HUDEP-2 (cell line): ENCODE measurements around the gene BCAN.
"Not testable (repeated sequence)": the region's sequence is repeated elsewhere in the genome, so short reads cannot be mapped to it uniquely, and the experiment has no call there.

Experiments used
- DNase-seq, 76 experiments: peaks; one replicate each; lab custom pipeline; 2025; ENCODE audit not compliant: unreplicated experiment in 76 of 76; lab: John Stamatoyannopoulos, UW

The BCAN gene

DNA sequence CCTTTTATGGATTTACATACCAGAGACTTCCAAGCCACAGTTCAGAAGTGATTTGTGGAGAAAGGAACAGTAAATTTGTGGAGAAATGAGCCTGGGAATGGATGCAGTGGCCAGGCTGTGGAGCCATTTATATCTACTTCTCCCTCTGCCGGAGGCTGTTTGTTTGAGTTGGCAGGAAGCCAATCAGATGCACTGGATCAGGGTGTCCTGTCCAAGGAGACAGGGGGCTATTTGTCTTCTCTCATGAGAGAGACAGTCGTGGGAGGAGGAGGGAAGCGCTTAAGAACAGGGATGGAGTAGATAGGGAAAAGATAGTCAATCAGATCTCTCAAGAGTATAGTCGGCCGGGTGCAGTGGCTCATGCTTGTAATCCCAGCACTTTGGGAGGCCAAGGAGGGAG, 25.5 kb upstream of the BCAN start:
- peak in 31 of 76 experiments; percentile 7 to 50 (median 25) for DNase-seq

DNA sequence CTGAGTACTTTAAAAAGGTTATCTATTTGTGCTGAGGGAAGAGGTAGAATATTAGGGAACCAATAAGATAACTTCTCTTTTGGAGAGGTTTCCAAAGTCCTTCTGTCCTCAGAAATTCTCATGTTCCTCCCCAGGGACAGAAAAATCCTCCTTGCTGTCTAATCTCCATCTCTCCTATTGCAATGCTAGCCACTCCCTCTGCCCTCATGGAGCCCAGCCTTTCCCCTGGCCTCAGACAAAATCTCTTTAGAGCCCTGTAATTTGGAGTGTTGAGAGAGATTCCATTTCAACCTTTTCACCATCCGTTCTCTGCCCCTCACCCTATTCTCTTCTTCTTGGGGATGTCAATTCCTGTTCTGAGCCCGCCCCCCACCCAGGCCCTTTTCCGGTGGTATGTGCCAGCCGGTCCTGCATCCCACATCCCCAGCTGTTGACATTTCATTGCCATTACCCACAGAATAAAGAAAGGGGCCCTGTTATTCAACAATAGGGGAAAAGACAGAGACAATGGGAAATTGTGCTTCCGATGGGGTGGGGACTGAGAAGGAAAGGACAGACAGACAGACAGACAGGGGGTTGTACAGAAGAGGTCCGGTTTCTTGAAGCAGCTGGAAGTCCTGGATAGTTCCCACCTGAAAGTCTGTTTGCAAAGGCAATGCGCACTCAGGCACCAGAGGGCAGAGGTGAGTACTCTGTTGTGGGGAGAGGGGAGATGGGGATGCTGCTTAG, 22.9 kb upstream of the BCAN start, which contains the start of gene HAPLN2:
Gene HAPLN2 (plus strand): TSS at position 563 of the 729 bp plus-strand sequence. CDS start 4,076 bp downstream, outside the sequence.
- no peak for DNase-seq

DNA sequence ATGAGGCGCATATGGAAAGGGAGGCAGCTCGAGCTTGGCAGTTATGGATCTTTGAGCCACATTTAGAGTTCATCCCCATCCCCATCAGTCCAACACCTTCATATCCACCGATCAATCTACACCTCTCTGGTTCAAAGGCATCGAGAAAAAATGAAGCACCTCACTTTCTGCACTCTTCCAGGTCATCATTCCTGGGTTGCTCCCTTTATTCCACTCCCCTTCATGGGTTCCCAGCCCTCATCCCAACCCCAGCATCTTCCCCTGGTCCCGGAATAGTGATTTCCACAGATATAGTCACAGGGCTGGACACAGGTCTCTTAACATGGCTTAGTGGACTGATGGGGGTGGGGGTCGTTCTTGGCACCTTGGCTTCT, 22.3 kb upstream of the BCAN start:
- DNase-seq, result no peak

DNA sequence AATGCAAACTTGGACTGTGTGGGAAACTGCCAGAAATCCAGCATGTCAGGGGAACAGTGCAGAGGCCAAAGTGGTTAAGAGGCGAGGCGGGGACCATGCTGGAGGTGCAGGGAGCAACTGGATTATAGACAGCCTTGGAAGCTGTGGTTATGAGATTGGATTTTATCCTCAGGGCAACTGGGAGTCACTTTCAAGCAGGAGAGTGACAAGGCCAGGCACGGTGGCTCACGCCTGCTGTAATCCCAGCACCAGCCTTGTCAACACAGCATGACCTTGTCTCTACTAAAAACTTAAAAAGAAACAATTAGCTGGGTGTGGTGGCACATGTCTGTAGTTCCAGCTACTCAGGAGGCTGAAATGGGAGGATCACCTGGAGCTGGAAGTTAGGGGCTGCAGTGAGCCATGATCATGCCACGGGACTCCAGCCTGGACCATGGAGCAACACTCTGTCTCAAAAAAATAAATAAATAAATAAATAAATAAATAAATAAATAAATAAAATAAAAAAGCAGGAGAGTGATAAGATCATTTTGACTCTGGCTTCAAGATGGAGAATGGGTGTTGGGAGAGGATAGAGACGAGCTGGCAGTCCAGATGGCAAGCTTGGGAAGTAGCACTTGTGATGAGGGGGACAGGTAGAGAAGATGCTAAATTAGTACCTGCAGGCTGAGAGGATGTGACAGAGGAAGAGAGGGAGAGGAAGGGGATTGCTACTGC, 19.2 kb upstream of the BCAN start:
- no peak for DNase-seq

DNA sequence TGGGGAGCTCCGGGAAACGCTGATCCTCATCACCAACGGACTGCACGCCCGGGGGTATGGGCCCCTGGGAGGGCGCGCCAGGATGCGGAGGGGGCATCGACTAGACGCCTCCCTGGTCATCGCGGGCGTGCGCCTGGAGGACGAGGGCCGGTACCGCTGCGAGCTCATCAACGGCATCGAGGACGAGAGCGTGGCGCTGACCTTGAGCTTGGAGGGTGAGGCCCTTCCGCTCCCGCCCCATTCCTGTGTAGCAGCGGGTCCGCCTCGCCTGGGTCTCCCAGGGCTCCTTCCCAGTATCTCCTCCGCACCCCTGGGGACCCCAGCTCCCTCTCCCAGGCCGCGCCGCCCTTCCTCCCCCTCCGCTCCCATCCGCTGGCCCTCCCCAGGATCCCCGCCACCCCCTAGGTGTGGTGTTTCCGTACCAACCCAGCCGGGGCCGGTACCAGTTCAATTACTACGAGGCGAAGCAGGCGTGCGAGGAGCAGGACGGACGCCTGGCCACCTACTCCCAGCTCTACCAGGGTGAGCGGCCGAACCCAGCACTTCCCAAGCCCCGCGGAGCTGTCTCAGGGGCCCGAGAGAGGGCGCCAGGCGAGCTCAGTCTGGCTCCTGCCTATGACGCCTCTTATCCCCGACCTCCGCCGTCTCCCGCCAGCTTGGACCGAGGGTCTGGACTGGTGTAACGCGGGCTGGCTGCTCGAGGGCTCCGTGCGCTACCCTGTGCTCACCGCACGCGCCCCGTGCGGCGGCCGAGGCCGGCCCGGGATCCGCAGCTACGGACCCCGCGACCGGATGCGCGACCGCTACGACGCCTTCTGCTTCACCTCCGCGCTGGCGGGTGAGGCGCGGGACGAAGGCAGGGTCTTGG, 17.7 kb upstream of the BCAN start:
- peak in 35 of 76 experiments; percentile 5 to 50 (median 23) for DNase-seq

DNA sequence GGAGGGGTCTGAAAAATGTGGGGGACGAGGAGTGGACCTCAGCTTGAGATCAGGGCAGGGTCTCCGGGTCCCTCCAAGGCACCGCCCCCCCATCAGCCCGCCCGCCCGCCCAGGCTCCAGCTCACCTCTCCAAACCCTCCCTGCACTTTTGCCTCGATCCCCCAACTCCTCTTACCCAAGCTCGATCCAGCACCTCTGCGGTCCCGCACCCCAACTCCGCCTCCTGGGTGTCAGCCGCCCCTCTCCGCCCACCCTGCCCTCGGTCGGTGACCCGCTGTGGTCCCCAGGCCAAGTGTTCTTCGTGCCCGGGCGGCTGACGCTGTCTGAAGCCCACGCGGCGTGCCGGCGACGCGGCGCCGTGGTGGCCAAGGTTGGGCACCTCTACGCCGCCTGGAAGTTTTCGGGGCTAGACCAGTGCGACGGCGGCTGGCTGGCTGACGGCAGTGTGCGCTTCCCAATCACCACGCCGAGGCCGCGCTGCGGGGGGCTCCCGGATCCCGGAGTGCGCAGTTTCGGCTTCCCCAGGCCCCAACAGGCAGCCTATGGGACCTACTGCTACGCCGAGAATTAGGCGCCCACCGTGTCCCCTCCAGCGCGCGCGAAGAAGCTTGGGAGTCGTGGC, 17.0 kb upstream of the BCAN start:
- no peak for DNase-seq

DNA sequence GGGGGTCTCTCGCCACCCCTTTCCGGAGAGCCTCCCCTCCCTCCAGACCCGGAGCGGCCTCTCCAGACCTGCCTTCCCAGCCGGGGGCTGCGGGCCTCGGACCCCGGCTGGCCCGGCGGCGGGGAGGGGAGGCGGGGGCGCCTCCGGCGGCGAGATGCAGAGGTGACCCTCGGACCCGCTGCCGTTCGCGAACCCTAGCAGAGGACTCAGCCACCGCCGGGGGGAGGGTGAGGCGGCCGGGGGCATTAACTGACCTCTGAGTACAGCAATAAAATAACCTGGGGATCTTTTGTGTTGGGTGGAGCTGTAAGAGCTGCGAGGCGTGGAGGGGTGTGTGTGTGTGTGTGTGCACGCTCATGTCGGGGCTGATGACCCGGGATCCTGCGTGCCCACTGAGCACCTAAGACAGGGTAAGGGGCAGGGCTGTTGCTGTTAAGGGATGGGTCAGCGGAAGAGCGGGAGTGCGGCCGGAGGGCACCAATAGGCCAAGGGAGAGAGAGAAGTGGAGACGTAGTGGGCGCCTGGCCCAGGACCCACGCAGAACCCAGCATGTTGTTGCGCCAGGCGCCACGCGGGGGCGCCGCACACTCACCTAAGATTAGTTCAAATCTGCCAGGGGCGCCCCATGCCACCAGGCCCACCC, 16.4 kb upstream of the BCAN start:
- DNase-seq, result peak in 25 of 76 experiments; percentile 2 to 39 (median 11)

DNA sequence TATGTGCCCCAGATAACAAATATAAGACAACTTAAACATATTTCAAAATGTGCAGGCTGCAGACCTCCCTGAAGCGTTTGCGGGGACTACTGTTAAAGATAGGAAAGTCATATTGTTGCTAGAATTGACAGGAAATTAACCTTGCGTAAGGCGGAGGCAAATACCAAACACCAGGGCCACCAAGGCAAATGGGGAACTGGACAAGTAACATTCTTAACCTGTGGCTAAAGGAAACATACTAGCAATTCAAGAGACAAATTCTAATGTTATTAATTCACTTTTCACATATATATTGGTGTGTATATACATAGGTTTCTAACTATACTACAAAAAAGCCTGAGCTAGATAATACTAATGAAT, 15.9 kb upstream of the BCAN start:
- DNase-seq, result no peak

DNA sequence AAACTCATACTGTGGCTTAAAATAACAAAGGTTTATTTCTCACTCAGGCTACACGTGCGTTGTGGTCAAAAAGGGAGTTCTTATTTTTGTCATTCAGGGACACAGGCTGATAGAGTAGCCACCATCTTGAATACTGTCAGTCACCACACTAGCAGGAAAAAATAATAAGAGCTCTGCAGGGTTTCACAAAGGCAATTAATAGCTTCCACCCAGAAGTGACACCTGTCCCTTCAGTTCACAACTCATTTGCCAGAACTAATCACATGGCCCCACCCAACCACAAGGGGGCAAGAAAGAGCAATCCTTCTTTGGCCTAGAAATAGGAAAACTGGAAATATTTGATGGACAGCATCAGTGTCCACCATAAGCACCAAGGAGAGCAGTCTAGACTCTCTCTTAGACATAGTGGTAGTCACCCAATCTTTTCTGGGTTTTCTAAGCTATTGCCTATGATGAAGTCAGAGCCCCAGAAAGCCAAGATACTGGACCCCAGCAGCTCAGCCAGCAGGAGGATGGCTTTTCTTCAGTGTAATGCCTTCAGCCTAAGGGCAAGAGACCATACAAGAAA, 14.5 kb upstream of the BCAN start:
- DNase-seq, result peak in 28 of 76 experiments; percentile 5 to 52 (median 24)

DNA sequence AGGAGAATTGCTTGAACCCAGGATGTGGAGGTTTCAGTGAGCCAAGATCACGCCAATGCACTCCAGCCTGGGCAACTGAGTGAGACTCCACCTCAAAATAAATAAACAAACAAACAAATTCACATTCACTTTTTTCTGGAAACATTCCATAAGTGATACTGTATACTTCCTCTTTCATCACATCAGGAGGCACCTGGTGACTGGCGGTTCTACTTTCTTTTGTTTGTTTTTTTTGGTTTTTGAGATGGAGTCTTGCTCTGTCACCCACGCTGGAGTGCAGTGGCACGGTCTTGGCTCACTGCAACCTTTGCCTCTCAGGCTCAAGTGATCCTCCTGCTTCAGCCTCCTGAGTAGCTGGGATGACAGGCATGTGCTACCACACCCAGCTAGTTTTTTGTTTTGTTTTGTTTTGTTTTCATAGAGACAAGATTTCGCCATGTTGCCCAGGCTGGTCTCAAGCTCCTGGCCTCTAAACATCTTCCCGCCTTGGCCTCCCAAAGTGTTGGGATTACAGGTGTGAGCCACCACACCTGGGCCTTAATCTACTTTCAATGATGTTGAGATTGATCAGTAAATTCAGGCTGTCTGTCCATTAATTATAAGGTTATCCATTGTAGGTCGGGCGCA, 12.0 kb upstream of the BCAN start:
- no peak for DNase-seq

DNA sequence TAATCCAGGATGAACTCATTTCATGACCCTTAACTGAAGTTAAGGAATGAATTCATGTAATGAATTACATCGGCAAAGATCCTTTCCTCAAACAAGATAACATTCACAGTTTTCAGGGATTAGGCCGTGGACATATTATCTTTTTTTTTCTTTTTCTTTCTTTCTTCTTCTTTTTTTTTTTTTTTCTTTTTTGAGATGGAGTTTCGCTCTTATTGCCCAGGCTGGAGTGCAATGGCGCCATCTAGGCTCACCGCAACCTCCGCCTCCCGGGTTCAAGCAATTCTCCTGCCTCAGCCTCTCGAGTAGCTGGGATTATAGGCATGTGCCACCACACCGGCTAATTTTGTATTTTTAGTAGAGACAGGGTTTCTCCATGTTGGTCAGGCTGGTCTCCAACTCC, 10.8 kb upstream of the BCAN start:
- DNase-seq, result not testable (repeated sequence)

DNA sequence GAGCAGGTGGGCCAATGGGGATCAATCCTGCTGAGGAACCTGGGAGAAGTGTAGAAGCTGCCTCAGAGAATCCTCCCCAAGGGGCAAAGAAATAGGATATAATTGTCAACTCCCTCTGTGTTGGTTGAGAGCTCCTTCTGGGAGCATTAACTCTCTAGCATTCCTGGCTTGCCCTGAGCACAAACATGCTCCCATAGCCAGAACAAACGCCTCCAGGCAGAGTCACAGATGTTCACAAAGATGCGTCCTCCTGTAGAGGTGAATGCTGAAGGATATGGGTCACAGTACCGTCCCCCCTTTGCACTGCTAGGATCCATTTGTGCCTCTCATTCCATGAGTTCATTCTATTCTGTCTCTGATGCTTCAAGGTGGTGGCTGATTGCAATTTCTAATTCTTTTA, 9.6 kb upstream of the BCAN start:
- DNase-seq, result no peak

DNA sequence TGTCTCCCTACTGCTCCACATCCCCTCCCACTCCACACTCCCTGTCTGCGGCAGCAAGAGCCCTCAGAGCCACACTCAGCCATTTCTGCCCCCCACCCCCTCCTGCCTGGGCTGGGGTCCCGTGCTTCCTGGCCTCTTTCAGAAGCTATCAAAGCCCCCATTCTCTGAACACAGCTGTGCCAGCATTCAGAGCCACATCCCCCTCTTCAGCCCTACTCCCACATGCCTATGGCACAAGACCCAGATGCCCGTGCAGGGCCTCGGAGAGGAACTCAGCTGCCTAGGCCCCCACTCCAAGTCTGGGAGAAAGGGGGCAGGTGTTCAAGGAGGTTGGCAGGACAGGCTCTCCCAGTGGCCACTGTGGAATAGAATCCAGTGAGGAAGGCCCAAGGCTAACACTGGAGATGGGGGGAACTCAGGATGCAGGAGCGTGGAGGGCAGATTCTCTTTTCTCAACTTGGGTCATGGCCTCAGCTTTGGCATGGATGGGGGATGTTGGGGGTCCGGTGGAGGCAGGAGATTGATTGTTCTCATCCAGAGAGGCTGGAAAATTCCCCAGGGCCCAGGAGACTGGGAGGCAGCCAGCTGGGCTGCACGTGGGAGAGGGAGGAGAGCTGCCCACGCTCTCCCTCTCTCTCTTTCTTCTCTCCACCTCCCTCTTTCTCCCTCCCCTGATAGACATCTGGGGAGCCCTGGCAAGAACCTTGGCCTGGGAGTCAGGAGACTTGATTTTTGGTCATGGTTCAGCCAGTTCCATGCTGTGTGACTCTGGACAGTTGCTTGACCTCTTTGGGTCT, 3.5 kb upstream of the BCAN start:
- no peak for DNase-seq

DNA sequence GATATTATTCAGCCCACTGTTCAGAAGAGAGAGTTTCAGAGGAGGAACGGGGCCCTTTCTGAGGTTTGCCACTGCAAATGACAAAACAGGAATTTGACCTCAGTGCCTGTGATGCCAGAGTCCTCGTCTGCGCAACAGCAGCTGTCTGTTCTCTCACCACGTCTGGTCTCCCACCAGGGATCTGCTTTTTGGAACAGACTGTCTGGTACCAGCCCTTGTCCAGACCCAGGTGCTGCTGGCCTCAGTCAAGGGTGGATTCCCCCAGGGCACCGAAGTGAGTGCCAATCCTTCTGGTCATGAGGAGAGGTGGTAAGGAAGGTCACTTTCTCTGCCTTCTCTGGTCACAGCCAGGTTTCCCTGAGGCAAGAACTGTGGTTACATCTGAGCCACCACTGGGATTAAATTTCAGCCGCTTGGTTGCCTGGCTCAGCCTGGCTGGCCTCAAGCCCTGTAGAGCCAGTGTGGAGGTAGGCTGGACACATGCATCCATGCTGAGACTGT, 2.3 kb upstream of the BCAN start:
- no peak for DNase-seq

DNA sequence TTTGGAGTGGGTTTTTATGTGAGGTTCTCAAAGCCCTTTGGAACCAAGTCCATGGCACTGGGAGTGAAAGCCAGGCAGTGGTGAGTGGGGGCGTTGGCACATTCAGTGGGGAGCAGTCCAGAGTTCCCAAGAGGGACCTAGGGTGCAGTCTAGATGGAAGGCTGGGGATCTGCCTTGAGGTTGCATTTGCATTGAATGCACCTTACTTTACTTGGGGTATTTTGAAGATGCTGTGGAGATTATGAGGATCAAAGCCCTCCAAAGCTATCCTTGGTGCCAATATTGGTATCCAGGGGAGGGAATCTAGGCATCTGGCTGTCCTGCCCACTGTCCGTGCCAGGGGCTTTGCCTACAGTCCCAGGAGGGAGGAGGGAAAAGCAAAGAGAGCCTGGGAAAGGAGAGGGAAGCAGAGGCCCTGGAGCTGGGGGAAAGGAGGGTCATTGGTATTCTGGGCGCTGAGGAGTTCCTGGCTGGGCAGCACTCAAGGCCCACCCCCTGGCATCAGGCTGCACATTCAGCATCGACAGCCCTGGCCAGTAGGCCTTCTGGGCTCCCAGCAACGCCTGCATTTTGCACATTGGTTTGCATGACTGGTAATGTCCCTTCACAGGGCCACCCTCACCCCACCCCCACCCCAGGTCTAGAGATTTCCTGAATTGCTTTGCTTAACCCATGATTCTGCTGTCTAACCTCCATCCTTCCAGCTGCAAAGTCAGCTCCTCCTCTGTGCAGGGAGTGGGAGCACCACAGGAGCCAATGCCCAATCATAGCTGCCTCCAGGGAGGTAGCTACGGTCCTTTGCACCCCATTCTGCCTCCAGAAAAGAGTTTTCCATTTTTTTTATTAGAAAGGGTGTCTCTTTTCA, 843 bp upstream of the BCAN start:
- DNase-seq, result no peak

DNA sequence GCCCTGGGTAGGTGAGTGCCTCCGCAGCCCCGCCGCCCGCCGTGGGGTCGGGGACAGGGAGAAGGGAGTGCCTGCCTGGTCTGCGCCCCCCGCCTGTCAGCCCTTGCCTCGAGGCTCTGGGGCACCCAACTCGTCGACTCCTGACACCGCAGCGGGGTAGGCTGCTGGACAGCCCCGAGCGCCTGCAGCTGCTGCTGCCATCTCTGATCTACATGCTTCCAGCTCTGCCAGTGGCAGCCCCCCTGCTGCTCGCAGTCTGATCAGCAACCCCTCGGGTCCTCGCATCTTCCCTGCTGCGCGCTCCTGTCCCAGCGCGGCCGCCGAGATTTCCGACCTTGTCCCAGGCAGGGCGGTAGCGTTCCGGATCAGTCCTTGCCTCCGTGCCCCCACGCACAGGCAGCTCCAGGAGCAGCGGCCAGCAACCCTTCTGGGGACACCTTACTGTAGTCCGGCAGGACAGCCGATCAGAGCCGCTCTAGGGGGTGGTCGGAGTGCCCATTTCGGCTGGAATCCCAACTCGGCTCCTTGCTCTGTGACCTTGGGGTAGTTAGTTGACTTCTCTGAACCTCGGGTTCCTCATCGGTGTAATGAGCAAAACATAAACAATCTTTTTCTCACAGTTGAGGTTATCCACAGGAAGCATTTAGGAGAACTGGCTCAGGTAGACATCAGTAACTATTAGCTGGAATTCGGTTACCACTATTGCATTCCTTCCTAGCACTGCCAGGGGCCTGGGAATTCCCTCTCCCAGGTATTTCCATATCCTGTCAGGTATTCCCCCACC, 540 bp downstream of the BCAN start:
- DNase-seq, result no peak
